Uterus (tissue), 2 donors: ENCODE results near the gene TBX3.

ENCODE experiments used
- CTCF ChIP-seq, 4 experiments: fragments of 200-600 bp in 2 of 4; fragments of 450-650 bp in 2 of 4; sonication (generic) in 2 of 4; IDR thresholded peaks; one replicate each; pipeline ENCODE4 v1.5.1; 2016 to 2019; ENCODE audit warnings: antibody characterized with exemption in 4 of 4, mild to moderate bottlenecking in 2 of 4, moderate library complexity in 1 of 4
- POLR2A ChIP-seq, 2 donors: fragments of 450-650 bp; IDR thresholded peaks; one replicate each; pipeline ENCODE4 v1.6.1; 2016; ENCODE audit warnings: antibody characterized with exemption in 2 of 2, mild to moderate bottlenecking in 1 of 2, moderate library complexity in 1 of 2

- TF ChIP-seq CTCF (IDR thresholded peaks at IDR 0.05) (no peak), POLR2A (IDR thresholded peaks at IDR 0.05) (no peak)
Measured at GRCh38 chr12:114702462-114702861, 18.5 kb upstream of the TBX3 start.
